GM19193 (cell line): ENCODE data around the gene DLST.

Experiments used
- POLR2A ChIP-seq: IDR thresholded peaks from 4 replicates; pipeline ENCODE4 v1.6.1; 2011; ENCODE audit not compliant: insufficient read depth, insufficient read length; ENCODE audit errors: extremely low read depth

The DLST gene

DNA sequence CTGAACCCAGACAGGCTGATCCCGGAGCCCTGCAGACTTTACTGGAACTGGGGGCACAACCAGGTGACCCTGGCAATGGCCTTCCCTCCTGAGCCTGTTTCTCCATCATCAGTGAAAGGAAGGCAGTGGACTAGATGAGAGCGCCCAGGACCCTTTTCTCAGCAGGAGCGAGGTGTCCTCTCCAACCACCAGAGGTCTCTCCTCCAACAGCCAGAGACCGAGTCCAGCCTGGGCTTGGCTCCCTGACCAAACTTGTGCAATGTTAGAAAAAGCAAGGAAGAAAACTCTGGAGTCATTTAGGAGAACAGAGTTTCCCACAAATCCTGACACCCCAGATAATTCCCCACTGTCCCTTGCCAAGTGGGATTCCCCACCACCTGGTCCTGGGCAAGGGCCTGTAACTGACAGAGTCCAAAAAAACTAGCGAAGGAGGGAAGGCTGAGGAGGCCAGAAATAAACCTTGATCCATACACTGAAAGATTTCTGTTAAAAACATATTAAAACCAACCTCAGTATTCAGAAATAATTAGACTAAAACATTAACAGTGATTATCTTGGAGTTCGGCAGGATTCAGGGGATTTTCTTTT lies 32.4 kb downstream of the DLST start:
- TF ChIP-seq POLR2A: no peak

DNA sequence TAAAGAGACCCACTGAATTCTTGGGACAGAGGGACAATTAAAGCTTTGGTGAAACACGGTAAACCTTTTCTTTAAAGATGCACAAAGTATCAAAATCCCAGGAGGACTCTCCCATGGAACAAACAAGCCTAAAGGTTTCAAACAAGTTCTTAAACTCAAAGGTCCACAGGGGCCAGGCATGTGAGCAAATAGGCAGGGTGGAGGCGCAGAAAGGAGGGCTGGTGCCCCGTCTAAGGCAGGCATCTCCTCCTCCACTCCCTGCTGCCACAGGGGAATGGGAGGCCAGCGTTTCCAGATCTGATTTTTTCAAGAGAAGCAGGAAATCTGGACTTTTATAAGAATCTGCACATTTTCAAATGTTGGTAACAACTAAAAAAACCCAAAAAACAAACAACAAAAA lies 33.7 kb downstream of the DLST start:
- TF ChIP-seq POLR2A: no peak

DNA sequence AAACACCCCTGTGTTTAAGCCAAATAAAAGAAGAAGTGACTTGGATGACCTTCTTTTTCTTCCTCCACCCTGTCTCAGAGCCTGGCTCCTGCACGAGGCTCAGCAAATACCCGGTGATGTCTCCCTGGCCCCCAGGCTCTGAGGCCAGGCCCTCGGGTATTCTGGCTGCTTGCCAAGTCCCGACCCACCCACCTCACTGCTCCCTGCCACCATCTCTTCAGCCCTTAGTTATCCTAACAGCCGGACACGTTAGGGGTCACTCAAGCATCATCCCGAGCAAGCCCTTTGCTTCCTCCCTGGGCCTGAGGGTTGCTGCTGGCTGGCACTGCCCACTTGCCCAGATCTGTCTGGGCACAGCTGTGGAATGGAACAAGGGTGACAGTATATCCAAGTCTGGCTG lies 34.1 kb downstream of the DLST start:
- no peak for TF ChIP-seq POLR2A

DNA sequence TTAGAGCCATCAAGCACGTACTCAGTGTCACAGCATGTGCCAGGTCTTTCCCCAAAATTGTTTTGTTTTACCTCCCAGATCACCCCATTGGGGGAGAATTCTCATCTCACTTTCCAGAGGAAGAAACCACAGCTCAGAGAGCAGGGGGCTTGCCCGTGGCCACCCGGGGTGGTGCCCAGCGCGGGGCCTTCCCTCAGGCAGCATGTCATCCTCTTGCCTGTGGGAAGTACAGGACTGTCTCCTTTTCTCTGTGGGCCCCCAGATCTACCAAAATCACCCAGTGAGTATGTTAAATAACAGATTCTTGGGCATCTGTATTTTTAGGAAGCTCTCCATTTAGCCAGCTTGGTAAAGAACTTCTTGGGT lies 35.4 kb downstream of the DLST start:
- TF ChIP-seq POLR2A: no peak

DNA sequence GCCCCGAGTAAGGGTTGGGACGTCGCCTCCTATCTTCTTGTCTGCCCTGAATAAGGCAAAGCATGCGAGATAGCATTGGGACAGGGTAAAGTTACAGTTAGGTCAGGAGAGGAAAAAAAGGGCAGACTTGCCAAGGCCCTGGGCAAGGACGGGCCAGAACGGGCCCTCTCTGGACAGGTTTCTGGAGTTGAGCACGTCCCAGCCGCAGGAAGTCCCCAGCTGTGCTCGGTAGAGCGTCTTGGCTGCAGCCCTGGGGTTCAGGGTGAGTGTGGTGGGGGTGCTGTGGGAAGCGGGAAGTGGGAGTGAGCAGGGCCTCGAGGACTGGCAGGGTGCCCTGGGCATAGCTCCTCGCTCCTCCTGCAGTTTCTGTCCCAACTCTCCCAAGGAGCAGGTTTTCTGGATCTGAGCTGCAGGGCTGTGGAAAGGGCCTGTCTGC lies 35.9 kb downstream of the DLST start:
- TF ChIP-seq POLR2A: no peak

DNA sequence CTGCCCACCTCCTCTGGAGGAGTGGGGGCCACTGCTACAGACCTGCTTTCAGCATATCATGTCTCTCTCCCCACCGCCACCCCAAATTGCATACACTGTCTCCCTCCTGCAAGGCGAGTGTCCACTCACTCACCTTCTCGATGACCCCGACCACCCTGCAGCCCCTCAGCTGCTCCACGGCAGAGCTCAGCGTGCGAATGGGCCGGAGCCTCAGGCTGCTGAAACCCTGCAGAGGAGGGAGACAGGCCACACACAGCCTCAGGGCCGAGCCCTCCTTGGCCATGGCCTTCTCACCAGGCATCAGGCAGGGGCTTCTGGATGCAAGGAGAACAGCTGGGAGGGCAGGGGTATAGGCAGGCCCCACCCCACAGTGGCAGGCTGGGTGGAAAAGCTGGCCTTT lies 36.7 kb downstream of the DLST start:
- TF ChIP-seq POLR2A: no peak

DNA sequence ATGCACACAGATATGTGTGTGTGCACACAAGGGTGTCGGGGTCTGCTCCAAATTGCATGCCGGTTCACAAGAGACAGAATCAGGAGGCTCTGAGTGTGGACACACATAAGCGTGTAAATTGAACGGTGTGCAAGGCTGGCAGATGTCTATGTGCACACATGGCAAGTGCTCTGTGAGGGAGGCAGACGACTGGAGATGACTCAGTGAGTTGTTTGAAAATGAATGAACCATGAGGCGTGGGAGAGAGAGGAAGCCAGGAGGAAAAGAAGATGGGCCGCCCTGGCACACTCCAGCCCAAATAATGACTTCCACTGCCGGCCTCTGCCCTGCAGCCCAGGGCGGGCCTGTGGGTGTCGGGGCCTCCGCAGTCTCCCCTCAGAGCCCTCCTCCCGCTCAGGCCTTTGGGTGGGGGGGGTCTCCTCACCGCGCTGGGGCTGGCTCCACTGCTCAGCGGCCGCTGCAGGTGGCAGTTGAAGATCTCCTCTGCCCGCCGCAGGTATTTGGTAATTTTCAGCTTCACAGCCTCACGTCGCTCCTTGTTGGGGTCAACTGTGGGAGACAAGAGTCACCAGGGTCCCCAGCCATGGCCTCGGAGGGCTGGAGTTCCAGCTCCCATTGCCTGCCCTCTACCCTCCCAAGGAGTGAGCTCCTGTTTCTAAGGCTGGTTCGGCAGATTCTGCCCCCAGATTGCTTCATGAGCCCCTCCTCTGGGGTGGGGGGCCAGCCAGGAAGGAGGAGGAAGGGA lies 37.9 kb downstream of the DLST start:
- TF ChIP-seq POLR2A: no peak

DNA sequence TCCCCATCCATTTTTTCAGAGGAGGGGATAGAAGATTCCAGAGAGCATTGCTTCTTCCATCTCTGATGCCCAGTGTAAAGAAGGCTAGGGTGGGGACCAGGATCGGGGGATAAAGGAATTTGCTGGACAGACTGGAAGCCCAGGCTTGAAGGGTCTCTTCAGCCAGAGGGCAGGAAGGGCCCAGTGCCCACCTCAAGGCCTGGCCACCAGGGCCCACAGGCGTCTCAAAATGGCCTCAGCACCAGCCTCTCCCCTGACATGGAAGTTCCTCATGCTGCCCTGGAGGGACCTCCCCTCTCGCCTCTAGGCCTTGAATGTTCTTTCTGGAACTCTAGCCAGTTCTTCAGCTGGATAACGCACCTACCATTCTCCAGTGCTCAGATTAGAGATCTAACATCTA lies 38.6 kb downstream of the DLST start:
- no peak for TF ChIP-seq POLR2A

DNA sequence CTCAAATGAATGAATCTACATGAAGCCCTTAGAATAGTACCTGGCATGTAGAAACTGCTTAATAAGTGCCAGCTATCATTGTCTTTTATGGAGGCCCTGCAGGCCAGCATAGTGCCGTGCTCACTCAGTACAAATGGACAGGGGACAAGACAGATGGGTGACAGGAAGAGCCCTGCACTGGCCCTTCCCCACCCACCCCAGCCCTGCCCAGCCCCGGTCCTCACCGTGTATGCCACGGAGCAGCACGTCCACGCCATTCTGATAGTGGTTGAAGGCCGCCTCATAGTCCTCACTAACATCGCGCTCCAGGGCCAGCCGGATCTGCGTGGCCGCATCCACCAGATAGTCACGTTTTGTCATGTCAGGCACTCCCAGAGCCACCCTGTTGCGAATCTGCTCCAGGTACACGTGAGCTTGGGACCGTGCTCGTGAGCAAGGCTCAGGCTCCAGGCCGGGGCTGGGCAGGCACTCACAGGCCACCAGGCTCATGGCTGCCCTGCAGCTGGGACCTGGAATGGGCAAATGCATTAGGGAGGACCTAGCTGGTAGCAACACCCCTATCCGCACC lies 39.4 kb downstream of the DLST start:
- TF ChIP-seq POLR2A: no peak

DNA sequence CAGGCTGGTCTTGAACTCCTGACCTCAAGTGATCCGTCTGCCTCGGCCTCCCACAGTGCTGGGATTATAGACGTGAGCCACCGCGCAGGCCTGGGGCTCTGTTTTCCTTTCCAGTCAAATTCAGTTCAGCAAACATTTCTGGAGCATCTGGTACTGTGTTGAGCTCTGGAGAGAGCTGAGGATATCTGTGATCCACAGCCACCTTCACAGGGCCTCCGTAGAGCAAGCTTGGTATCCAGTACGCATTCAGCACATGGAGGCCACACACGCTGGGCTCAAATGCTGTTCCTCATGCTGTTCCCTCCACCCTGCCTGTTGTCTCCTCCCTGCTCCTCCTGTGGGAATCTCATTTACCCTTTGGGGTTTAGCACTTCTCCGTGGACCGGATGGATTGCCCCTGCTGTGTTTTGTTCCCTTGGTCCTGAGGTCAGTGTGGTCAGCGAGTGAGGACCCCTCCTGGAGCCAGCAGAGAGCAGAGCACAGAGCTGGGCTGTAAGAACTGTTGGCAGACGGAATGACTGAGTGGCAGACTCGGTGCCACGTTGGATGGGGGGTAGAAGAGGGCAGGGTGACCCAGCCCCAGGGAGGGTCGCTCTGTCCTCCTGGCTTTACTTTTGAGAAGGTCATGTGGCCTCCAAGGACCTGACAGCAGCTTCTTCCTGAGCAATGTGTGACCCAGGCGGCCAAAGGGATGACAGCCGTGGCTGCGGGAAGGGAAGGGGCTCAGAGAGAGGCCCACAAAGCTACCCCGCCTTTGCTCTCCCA lies 40.5 kb downstream of the DLST start:
- TF ChIP-seq POLR2A: no peak

DNA sequence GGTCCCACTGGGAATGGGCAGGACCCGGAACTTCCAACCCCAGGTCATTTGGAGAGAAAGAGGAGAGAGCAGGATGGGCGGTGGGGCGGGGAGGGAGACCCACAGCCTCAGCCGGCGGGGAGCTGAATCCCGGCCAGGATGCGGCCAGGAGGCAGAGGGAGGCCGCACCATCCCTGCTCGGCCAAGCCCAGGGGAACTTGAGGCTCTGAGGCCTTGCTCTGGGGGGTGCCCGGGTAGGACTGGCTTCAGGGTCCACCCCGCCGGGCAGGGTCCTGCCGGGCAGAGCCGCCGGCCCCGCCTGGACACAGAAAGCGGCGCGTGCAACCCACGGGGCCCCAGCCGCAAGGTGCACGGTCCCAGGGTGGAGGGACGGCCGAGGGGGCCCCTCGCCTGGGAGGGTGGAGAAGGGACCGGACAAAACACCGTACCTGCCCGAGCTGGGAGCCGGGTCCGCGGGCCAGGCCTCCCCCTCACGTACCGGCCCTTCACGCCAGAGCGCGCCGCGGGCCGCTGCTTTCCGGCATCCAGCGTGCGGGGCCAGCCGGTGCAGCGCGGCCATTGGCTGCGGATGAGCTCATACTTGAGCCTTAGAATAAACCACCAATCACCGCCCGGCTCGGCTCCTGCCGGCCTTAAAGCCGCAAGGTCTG lies 41.2 kb downstream of the DLST start, which contains the start of gene RPS6KL1:
TSS of gene RPS6KL1 (minus strand) at position 509 of the 650 bp plus-strand sequence. CDS start 1,719 bp downstream, outside the sequence.
- TF ChIP-seq POLR2A: no peak

DNA sequence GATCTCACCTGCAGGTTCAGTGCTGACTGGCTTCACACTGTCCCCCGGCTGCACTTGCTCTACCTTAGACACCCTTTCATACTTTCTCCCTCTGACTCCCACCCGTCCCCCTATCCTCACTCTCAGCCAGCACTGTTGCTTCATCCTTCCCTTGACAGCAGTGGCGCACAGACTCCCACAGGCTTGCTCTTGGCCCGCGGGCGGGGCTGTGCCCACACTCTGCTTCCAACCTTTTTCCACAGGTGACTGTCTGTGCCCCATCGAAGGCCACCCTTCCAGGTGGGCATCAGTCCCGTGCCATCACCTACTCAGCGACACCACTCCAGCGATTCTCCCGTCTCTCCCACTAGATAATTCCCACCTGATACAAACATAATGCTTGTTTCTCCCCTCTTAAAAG lies 42.3 kb downstream of the DLST start:
- TF ChIP-seq POLR2A: no peak

DNA sequence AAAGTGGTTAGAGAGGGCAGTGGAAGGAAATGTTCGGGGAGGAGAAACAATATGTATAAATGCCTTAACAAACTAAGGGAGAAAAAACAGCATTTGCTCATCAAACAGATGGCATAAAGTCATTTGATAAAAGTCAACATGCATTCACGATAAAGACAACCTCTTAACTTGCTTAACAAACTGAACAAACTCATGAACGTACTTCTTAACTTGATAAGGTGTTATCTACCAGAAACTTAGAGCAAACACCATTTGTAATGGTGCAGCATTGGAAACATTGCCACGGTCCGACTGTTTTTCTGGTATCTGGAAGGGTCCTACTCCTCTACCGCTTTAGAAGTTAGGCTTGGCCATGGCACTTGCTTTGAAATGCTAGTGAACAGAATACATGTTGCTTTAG lies 45.5 kb downstream of the DLST start:
- no peak for TF ChIP-seq POLR2A

DNA sequence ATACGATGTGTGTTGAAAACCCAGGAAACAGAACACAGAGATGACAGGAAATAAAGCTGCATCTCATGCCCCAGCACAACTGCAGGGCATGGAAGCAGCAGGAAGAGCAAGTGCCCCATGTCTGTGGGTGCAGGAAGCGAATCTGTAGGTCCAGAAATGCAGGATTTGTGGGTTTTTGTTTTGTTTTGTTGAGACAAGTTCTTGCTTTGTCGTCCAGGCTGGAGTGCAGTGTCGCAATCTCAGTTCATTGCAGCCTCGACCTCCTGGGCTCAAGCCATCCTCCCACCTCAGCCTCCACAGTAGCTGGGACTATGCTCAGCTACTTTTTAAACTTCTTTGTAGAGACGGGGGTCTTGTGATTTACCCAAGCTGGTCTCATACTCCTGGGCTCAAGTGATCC lies 47.5 kb downstream of the DLST start:
- no peak for TF ChIP-seq POLR2A

DNA sequence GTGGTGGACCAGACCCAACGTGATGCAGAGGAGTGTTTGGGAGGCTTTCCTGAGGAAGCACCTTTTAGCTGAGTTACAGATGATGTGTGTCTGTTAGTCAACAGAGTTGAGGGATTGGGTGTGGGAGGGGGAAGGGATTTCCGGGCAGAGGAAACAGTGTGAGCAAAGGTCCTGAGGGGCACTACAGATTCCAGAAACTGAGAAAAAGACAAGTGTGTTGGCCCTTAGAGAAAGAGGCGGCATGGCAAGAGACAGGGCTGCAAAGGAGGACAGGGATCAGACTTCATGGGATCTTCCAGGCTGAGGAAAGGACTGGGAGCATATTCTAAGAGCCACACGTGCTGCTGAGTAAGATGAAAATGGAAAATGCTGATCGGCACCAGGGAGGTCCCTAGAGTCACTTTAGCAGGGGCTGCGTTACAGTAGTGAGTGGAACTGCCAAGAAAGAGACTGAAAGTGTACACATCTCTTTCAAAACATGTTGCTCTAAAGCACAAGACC lies 50.7 kb downstream of the DLST start:
- no peak for TF ChIP-seq POLR2A
